Upper lobe of right lung (tissue), 1 donor: ENCODE measurements around the gene TSPAN4. TPM values are rescaled to one million over a fixed set of nuclear protein-coding genes. Genes with fewer than 3 reads are reported as not detected.

Experiments
- ATAC-seq: fragments of 200-7000 bp; cut with Tn5 transposase; one replicate; pipeline ENCODE4 v1.9.1; 2020; ENCODE audit warnings: mild to moderate bottlenecking, moderate library complexity
- DNase-seq: peaks from one replicate; pipeline ENCODE4 v3.0.0-alpha.2; 2020
- H3K27ac ChIP-seq: fragments of 200-600 bp; one replicate; pipeline ENCODE4 v1.8.0; 2022
- H3K27me3 ChIP-seq: fragments of 200-600 bp; one replicate; pipeline ENCODE4 v1.8.0; 2022; ENCODE audit warnings: mild to moderate bottlenecking
- H3K36me3 ChIP-seq: fragments of 200-600 bp; one replicate; pipeline ENCODE4 v1.8.0; 2022
- H3K4me1 ChIP-seq: fragments of 200-600 bp; one replicate; pipeline ENCODE4 v1.8.0; 2022
- H3K4me3 ChIP-seq: fragments of 200-600 bp; one replicate; pipeline ENCODE4 v1.8.0; 2022; ENCODE audit warnings: mild to moderate bottlenecking
- H3K9me3 ChIP-seq: fragments of 200-600 bp; one replicate; pipeline ENCODE4 v1.8.0; 2022
- intact Hi-C: fragments of 100-400 bp; cut with DNase I; formaldehyde crosslinking; loops from one replicate; pipeline ENCODE4 v1.11.0; 2022
- total RNA-seq: library from RNA; stranded (reverse); fragmentation: NEBNext Ultra II Directional; extraction: Animal tissue kit (Norgen Biotek cat#: 25700); gene quantifications from one replicate; pipeline ENCODE4 v1.2.1, GENCODE V29; 2021
- TF ChIP-seq, protein P1 (sequence below): fragments of 200-600 bp; IDR thresholded peaks from one replicate; pipeline ENCODE4 v1.8.0; 2022; ENCODE audit warnings: antibody characterized with exemption
- donor health status: DM: no; HTN: yes; CAD: no; lungs with severe emphysema.

Gene TSPAN4
- total RNA-seq, 1 donor from 2014 or later, result 167 TPM

DNA sequence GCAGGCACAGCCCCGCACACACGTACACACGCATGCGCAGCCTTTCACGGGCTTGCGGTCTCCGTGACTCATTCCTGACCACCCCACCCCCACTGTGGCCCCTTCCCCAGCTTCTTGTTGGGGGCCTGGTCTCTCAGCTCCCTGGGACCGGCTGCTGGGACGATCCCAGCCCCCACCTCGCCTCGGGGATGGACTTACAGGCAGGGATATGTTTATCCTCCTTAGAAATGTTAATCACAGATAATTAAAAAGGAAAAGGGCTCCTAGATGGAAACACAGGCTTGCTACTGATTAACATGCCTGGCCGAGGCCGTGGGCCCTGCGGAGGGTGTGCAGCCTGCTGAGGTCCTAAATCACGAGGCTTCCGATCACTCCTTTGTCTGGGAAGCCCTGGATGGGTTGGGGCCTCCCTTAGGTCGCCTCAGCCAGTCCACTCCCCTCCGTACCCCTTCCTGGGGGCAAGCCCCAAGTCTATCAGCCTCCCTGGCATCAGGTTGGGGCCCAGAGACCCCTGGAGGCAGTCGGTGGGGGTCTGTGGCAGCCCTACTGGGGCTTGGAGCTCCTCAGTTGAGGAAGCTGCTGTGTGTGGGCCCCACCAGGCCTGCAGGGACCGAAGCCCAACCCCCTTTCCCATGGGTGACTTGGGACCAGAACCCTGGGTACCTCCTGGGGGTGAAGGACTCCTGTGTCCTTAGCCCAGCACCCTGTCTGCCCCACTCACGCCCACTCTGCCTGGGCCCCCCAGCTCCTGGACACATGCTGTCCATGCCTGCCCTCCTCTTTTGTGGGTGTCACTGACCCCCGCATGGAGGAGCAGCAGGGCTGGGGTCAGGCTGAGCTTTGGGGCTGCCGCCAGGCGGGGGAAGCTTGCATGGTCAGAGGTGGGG, 20.6 kb downstream of the TSPAN4 start:
- peaks cover 6% of the 10 kb centered on the region for H3K4me1 ChIP-seq
- TF ChIP-seq, protein P1, sequence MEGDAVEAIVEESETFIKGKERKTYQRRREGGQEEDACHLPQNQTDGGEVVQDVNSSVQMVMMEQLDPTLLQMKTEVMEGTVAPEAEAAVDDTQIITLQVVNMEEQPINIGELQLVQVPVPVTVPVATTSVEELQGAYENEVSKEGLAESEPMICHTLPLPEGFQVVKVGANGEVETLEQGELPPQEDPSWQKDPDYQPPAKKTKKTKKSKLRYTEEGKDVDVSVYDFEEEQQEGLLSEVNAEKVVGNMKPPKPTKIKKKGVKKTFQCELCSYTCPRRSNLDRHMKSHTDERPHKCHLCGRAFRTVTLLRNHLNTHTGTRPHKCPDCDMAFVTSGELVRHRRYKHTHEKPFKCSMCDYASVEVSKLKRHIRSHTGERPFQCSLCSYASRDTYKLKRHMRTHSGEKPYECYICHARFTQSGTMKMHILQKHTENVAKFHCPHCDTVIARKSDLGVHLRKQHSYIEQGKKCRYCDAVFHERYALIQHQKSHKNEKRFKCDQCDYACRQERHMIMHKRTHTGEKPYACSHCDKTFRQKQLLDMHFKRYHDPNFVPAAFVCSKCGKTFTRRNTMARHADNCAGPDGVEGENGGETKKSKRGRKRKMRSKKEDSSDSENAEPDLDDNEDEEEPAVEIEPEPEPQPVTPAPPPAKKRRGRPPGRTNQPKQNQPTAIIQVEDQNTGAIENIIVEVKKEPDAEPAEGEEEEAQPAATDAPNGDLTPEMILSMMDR, result no peak
- no peaks in the 10 kb centered on the region for H3K9me3 ChIP-seq
- DNase-seq (no peak), ATAC-seq (no peak)
- intact Hi-C loops, result no loop called here
- no peak overlapping the region for H3K27ac ChIP-seq
- peaks cover 29% of the 10 kb centered on the region for H3K36me3 ChIP-seq
- H3K27me3 ChIP-seq, result no peaks in the 10 kb centered on the region
- H3K4me3 ChIP-seq, result no peak overlapping the region

DNA sequence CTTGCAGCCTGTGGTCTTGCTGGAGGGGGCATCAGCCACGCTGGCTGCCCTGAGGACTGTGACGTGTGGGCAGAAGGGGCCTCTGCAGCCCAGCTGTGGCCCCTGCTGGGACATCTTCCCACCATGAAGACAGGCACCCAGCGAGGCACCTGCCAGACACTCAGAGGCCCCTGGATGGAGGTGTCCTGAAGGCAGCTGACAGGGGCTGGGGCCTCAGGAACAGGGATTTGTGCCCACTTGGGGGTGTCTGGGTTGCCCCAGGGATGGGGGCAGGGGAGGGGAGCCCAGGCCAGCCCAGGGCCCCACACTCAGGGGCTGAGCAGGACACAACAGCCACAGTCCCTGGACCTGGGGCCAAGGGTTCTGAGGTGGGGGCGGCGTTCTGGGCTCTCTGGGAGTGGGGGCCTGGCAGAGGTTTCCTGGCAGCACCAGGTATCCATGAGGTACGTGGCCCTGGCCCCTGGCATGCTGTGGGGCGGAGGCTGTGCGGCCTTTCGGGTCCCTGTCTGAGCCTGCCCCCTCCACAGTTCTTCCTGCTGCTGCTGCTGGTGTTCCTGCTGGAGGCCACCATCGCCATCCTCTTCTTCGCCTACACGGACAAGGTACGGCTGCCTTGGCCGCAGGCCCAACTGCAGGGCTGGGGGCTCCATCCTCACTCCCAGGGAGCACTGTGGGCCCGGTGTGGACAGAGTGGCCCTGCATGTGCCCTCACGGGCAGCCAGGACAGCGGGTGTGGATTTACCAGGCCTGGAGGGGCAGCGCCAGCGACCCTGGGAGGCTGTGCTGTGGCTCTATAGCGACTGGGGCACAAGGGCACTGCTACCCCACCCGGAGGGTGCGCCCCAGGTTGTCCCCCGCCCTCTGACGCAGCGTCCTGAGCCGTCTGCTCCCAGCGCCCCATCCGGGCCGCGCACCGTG, 21.5 kb downstream of the TSPAN4 start:
- Histone ChIP-seq H3K27ac (no peak overlapping the region), H3K36me3 (peaks cover 29% of the 10 kb centered on the region), H3K9me3 (no peaks in the 10 kb centered on the region), H3K4me1 (peaks cover 6% of the 10 kb centered on the region), H3K4me3 (no peak overlapping the region), H3K27me3 (no peaks in the 10 kb centered on the region)
- DNase-seq (no peak), ATAC-seq (no peak)
- TF ChIP-seq, protein P1, result no peak
- intact Hi-C loops, result no loop called here

DNA sequence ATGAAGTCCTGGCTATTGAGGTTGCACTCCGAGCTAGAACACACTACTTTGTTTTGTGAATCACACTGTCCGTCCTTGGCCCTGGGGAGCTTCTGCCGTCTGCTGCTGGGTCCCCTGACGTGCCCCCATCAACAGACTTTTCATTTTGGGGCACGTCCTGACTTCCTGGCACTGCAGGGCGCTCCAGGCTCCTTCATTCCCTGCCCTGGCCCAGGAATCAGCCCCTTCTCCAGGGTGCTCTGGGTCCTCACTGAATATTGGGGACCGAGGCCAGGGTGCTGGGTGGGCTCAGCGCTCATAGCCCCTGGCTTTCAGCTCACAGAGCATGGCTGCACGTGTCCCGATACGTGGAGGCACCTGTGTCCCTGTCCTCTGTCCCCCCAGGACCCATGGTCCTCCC, 22.2 kb downstream of the TSPAN4 start:
- TF ChIP-seq, protein P1, result no peak
- H3K4me1 ChIP-seq, result peaks cover 1% of the 10 kb centered on the region
- H3K4me3 ChIP-seq, result no peak overlapping the region
- H3K36me3 ChIP-seq, result peaks cover 29% of the 10 kb centered on the region
- DNase-seq (no peak), ATAC-seq (no peak)
- intact Hi-C loops, result no loop called here
- H3K9me3 ChIP-seq, result no peaks in the 10 kb centered on the region
- H3K27me3 ChIP-seq, result no peaks in the 10 kb centered on the region
- H3K27ac ChIP-seq, result no peak overlapping the region

DNA sequence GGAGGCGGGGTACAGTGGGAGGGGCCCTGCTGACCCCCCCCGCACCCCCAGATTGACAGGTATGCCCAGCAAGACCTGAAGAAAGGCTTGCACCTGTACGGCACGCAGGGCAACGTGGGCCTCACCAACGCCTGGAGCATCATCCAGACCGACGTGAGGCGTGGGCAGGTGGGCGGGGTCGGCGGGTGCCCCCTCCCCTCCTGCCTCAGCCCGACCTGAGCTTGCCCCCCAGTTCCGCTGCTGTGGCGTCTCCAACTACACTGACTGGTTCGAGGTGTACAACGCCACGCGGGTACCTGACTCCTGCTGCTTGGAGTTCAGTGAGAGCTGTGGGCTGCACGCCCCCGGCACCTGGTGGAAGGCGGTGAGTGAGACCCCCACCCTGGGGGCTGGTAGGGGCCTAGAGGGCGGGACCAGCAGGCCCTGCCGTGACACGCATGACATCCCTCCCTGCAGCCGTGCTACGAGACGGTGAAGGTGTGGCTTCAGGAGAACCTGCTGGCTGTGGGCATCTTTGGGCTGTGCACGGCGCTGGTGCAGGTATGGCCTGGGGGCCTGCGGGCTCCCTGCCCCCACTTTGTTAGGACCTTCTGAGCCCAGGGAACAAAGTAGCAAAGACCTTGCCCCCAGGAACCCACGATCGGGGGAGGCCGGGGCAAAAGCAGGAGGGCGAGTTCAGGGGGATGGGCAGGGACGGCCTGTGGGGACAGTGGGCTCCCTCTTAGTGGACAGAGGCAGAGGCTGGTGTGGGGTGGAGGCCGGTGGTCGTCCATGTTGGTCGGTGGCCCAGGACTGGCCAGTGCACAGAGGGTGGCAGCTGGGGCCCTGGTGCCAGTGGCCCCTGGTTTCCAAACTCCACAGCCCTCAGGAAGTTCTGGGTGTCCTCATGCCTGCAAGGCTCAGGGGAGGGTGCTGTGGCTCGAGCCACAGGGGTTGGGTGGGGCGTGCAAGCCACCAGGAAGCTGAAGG, 23.1 kb downstream of the TSPAN4 start:
- intact Hi-C loops, result no loop called here
- no peaks in the 10 kb centered on the region for H3K9me3 ChIP-seq
- DNase-seq (no peak), ATAC-seq (no peak)
- H3K36me3 ChIP-seq, result peaks cover 29% of the 10 kb centered on the region
- H3K4me1 ChIP-seq, result no peaks in the 10 kb centered on the region
- H3K27ac ChIP-seq, result no peak overlapping the region
- no peak overlapping the region for H3K4me3 ChIP-seq
- no peaks in the 10 kb centered on the region for H3K27me3 ChIP-seq
- TF ChIP-seq, protein P1, result no peak

DNA sequence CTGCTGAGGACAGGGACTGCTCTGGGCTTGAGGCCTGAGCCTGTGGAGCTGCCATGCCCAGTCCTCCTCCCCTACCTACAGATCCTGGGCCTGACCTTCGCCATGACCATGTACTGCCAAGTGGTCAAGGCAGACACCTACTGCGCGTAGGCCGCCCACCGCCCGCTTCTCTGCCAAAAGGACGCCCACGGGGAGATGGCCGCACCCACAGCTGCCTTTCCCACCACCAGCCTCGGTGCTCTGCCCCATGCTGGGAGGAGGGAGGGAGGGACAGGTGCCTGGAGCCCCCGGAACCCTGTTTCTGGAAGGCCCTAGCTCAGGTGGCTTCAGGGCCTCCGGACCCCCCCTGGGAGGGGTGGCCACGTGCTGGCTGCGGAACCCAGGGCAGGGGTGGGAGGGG, 23.8 kb downstream of the TSPAN4 start:
- intact Hi-C loops, result no loop called here
- ATAC-seq, result peak; percentile 1
- Histone ChIP-seq H3K27ac (no peak overlapping the region), H3K4me1 (no peaks in the 10 kb centered on the region), H3K36me3 (peaks cover 29% of the 10 kb centered on the region), H3K27me3 (no peaks in the 10 kb centered on the region), H3K4me3 (no peak overlapping the region), H3K9me3 (no peaks in the 10 kb centered on the region)
- TF ChIP-seq, protein P1, result no peak
- DNase-seq, result no peak
